Esophagus squamous epithelium (tissue), 4 donors: Measurements from ENCODE around the gene FAM236D. TPM values are rescaled to one million over a fixed set of nuclear protein-coding genes. Genes with fewer than 3 reads are reported as not detected.

Experiments
- total RNA-seq, 4 donors: library from RNA; depleted of rRNA; stranded (reverse); fragments of >200 nt; gene quantifications; one replicate each; pipeline ENCODE4 v1.1.0, GENCODE V29; 2016

Gene FAM236D
- total RNA-seq, 4 donors from 2014 or later = not detected

Other genes starting within 250 kb of the FAM236D start
- 10 to 100 TPM; 16.8 to 26.9 (median 18.0) TPM for gene HDAC8, start 235.4 kb downstream of the FAM236D start, total RNA-seq
- 10 to 100 TPM in 1 of 4 donors, 1 to 10 TPM in 3; 5.6 to 10.3 (median 7.2) TPM for gene PHKA1, start 93.9 kb downstream of the FAM236D start, total RNA-seq
- not detected for gene DMRTC1B, start 31.3 kb downstream of the FAM236D start, total RNA-seq
- not detected for gene FAM236B, start 25.6 kb downstream of the FAM236D start, total RNA-seq
- not detected for gene FAM236C, start 104.4 kb upstream of the FAM236D start, total RNA-seq
- gene FAM236A, start 130.0 kb upstream of the FAM236D start, total RNA-seq = not detected
- gene DMRTC1, start 135.6 kb upstream of the FAM236D start, total RNA-seq = not detected
- gene PABPC1L2B, start 194.7 kb upstream of the FAM236D start, total RNA-seq = not detected